GM04504 (cell line): Measurements from ENCODE around the gene CBR3.
A peak's percentile ranks its signal among the peaks of the same experiment; 100 is the strongest.

ENCODE experiments used
- DNase-seq: peaks from one replicate; pipeline ENCODE4 v3.0.0-alpha.2; 2012; ENCODE audit warnings: low read depth

Gene CBR3

GRCh38 chr21:36155603-36156338 lies 20.9 kb downstream of the CBR3 start:
- DNase-seq: no peak

DNA sequence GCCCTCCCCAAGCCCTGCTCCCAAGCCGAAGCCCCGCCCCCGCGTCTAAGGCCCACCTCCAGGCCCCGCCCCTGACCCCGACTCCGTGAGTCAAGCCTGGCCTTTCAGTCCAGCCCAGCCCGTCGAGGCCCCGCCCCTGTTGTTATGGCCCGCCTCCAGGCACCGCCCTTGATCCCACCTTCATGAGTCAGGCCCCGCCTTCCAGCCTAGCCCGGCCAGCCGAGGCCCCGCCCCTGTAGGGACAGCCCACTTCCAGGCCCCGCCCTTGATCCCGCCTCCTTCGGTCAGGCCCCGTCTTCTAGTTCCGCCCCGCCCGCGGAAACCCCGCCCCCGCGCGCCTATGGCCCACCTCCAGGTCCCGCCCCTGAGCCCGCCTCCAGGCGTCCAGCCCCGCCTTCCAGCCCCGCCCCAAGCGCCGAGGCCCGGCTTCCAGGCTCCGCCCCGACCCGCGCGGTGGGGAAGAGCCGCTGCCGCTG lies 21.5 kb downstream of the CBR3 start:
- DNase-seq: peak; percentile 97

DNA sequence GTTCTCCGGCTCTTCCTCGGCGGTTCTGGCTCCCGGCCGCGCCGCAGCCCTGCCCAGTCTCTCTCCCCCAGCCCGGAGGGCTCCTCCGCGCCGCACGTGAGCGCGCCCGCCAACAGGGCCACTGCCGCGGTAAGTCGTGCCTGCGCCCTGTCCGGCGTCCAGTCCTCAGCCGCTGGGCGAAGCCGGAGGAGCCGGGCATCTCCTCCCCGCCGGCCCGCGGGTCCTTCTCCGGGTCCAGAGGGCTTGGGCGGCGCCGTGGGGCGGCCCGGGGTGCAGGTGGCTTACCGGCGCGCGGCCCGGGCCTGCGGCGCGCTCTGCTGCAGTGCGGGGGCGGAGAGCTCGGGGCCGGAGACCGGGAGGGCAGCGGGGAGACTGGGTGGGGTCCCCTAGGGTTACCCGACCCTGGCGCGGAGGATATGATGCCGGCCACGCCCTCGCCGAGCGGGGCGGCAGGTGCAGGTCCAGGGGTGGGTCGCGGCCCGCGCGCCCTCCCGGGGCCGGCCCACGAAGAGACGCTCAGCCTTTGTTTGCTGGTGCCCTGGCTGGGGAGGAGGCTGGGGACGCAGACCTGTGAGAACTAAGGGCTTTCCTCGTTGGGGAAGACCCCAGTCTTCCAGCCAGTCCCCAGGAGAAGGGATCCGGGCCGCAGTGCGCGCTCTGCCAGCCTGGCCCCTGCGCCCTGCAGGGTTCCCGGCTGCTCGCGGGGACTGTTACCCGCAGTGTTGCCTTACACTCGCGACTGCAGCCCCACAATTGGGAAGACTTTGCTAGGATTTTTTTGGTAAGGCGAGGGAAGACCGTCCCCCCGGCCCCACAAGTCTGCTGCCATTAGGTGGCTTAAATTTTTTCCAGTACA lies 22.2 kb downstream of the CBR3 start, which contains the start of gene DOP1B:
Gene DOP1B, plus strand, starts transcription at position 10 of the 856 bp plus-strand sequence. CDS start 7,910 bp downstream, outside the sequence.
- DNase-seq: no peak

DNA sequence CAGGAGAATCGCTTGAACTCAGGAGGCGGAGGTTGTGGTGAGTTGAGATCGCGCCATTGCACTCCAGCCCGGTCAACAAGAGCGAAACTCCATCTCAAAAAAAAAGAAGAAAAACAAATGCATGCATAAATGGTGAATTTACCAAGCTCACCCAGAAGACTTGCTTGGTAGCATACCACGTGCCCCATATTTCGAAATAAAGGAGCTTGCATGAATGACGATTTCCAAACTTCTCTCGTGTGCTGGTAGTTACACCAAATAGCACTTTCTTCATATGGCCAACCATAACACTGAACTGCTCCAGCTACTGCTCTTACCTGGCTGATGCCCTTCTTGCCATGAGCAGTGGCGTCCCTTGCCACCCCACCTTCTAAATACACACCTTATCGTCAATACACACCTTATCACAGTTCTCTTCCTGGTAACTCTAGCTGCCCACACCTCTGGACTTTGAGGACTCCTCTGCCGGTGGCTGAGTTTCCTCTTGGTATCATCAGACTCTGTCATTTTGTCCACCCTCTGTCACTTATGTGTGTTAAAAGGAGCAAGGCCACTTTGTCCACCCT lies 24.6 kb downstream of the CBR3 start:
- DNase-seq: no peak

- DNase-seq: no peak
Measured at GRCh38 chr21:36160850-36161178, 25.9 kb downstream of the CBR3 start.

- no peak for DNase-seq
Measured at GRCh38 chr21:36162631-36163030, 27.8 kb downstream of the CBR3 start.

DNA sequence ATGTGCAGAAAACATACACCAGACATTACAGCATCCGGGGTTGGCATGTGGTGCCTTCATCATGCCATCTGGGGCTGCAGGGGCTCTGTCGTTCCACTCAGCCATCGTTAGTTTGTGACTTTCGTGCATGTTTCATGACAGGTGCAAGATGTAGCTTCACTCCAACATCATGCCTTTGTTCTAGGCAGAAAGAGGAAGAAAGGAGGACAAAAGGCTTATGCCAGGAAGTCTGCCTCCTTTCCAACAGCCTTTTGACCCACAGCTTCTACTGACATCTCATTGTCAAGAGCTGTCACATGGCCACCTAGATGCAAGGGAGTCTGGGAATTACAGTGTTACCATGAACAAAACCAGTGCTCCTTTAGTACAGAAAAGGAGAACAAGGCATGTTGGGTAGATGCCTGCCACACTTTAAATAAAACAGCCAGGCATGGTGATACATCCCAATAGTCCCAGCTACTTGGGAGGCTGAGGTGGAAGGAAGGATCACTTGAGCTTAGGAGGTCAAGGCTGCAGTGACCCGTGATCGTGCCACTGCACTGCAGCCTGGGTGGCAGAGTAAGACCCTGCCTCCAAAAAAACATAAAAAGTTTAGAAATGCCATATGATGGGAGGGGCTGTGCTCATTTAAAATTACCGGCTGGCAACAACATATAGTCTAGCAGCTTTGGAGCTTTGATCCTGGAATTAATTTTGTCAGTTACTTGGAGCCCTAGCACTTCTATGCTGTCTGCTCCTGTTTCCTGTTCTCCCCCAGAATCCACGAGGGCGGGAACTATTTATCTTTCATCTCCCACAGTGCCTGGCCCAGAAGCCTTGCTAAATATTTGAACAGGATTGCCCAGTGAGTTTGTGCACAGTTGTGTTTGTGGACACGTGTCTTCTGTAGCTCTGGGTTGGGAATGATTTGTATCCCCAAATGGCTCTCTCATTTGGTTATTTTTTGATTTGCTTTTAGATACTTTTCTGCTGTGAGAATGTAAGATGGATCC lies 29.2 kb downstream of the CBR3 start:
- no peak for DNase-seq

- no peak for DNase-seq
Measured at GRCh38 chr21:36165356-36165755, 30.5 kb downstream of the CBR3 start.

GRCh38 chr21:36166705-36167104 lies 31.8 kb downstream of the CBR3 start:
- DNase-seq: no peak

DNA sequence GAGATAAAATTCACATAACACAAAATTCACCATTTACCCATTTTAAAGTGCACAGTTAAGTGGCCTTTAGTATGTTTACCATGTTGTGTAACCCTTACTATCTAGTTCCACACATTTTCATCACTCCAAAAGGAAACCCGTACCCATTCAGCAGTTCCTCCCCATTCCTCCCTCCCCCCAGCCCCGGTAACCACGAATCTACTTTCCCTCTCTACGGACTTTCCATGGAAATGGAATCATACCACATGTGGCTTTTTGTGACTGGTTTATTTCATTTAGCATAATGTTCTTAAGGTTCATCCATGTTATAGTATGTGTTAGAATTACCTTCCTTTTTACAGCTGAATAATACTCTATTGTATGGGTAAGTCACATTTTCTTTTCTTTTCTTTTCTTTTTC lies 32.7 kb downstream of the CBR3 start:
- DNase-seq: no peak

DNA sequence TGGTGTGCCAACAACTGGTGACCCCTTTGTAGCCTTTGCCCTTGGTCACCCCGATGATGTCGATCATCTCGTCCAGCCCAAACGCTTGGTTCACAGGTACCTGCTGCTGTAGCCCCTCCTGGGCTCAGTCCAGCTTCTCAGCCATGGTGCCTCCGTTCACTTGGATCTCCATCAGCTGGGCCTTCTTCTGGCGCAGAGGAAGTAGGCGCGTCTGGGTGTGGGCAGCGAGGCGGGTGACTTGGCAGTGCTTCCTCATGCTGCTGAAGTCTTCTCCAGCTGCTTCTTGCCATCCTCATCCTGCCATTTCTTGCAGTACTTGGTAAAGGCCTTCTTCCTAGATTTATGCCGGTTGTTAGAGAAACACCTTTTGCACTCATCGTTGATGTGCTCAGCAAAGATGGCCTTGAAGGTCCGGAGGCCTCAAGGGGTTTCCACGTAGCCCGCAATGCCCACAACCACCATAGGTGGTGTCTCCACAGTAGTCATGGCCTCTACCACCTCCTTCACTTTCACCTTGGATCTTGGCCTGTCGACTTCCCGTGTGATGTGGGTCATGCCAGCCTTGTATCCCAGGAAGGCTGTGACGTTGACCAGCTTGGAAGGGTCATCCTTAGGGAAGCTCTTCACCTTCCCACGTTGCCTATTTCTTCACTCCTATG lies 34.7 kb downstream of the CBR3 start:
- no peak for DNase-seq

GRCh38 chr21:36170823-36171222 lies 35.9 kb downstream of the CBR3 start:
- no peak for DNase-seq

- DNase-seq: no peak
Measured at GRCh38 chr21:36171336-36171735, 36.5 kb downstream of the CBR3 start.

DNA sequence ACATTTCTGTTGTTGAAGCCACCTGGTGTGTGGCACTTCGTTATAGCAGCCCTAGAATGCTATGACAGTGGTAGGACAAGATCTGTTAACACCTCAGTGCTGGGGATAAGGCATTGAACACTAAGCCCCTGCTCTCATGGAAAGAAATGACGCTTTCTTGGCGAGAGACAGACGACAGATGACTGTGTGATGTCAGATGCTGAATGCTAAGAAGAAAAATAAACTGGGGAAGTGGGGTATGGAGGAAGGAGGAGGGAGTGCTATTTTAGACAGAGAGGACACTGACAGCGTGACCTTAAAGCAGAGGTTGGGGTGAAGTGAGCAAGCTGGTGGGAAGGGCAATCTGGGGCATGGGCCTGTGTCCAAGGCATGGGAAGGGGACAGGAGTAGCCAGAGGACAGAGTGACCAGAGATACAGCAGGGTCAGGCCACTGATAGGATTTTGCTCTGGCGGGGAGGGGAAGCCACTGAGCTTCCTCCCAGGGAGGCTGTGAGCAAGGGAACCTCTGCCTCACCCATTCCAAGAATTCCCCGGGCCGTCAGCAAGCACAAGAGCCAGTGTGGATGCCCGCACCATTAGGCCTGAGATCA lies 37.0 kb downstream of the CBR3 start:
- no peak for DNase-seq

GRCh38 chr21:36174780-36175179 lies 39.9 kb downstream of the CBR3 start:
- DNase-seq: no peak

- no peak for DNase-seq
Measured at GRCh38 chr21:36175771-36176565, 41.1 kb downstream of the CBR3 start.

DNA sequence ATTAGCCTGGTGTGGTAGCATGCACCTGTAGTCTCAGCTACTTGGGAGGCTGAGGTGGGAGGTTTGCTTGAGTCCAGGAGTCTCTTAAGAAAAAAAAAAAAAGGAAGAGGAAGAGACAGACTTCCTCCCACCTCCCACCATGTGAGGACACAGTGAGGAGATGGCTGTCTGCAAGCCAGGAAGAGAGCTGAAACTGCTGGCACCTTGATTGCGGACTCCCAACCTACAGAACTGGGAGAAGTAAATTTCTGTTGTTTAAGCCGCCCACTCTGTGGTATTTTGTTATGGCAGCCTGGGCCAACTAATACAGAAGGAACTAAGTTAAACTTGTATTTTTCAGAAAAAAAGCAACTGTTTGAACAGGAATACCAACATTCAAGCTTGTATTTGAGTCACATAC lies 43.5 kb downstream of the CBR3 start:
- no peak for DNase-seq

GRCh38 chr21:36179145-36179544 lies 44.3 kb downstream of the CBR3 start:
- DNase-seq: no peak

- no peak for DNase-seq
Measured at GRCh38 chr21:36180963-36181362, 46.1 kb downstream of the CBR3 start.
